HEK293 (cell line): Measurements from ENCODE around the gene ARL14EP.

Experiments used
- CTCF ChIA-PET: fragments of 350-600 bp; formaldehyde crosslinking; extraction: SDS; loops from one replicate; lab custom pipeline; 2021; ENCODE audit warnings: antibody characterized with exemption; lab: Yijun Ruan, JAX
- POLR2A ChIA-PET: fragments of 300-600 bp; formaldehyde crosslinking; extraction: SDS; loops from one replicate; lab custom pipeline; 2020; ENCODE audit warnings: antibody characterized with exemption, inconsistent platforms; lab: Yijun Ruan, JAX
- H3K27ac ChIP-seq: fragments of 200-500 bp; sonication (Bioruptor generic); 2 replicates; pipeline ENCODE4 v1.5.1; 2014; ENCODE audit warnings: low read depth, low read length, control low read depth, inconsistent platforms; ENCODE audit errors: extremely low read depth
- H3K36me3 ChIP-seq, 2 experiments: fragments of 200-500 bp in 1 of 2; sonication (Bioruptor generic) in 1 of 2; 1 replicate in 1 of 2; 2 replicates in 1 of 2; pipeline ENCODE4 v1.5.1; 2014 to 2017; ENCODE audit warnings: inconsistent platforms in 2 of 2, low read length in 2 of 2; ENCODE audit not compliant: control insufficient read depth in 2 of 2, insufficient read depth in 1 of 2
- H3K4me1 ChIP-seq: fragments of 200-500 bp; sonication (Bioruptor generic); 2 replicates; pipeline ENCODE4 v1.5.1; 2014; ENCODE audit warnings: mild to moderate bottlenecking, low read length, inconsistent platforms; ENCODE audit not compliant: control insufficient read depth, insufficient read depth
- H3K4me3 ChIP-seq: 2 replicates; pipeline ENCODE4 v1.5.1; 2011; ENCODE audit warnings: low read depth, mild to moderate bottlenecking, control low read depth, low read length, moderate library complexity
- H3K9me3 ChIP-seq: fragments of 200-500 bp; sonication (Bioruptor generic); 2 replicates; pipeline ENCODE4 v1.5.1; 2014; ENCODE audit warnings: low read depth, low read length, inconsistent platforms; ENCODE audit not compliant: control insufficient read depth, insufficient read depth
- KLF7 ChIP-seq: fragments of 450-650 bp; formaldehyde crosslinking; IDR thresholded peaks from 2 replicates; pipeline ENCODE4 v1.5.1; 2016; ENCODE audit warnings: missing biosample characterization, missing genetic modification characterization, borderline replicate concordance
- KLF8 ChIP-seq: fragments of 450-650 bp; formaldehyde crosslinking; IDR thresholded peaks from 2 replicates; pipeline ENCODE4 v1.5.1; 2016; ENCODE audit warnings: missing biosample characterization, missing genetic modification characterization
- MZF1 ChIP-seq: fragments of 450-650 bp; formaldehyde crosslinking; IDR thresholded peaks from 2 replicates; pipeline ENCODE4 v1.5.1; 2017; ENCODE audit warnings: missing biosample characterization, missing genetic modification characterization, borderline replicate concordance
- RBAK ChIP-seq: fragments of 450-650 bp; formaldehyde crosslinking; IDR thresholded peaks from 2 replicates; pipeline ENCODE4 v1.5.1; 2016; ENCODE audit warnings: missing biosample characterization, missing genetic modification characterization
- SETDB1 ChIP-seq: IDR thresholded peaks from one replicate; pipeline ENCODE4 v1.6.1; 2017; ENCODE audit warnings: mild to moderate bottlenecking, low read length, moderate library complexity, mixed read lengths; ENCODE audit not compliant: insufficient read length
- ZBTB7A ChIP-seq: fragments of 450-650 bp; formaldehyde crosslinking; IDR thresholded peaks from 2 replicates; pipeline ENCODE4 v1.5.1; 2016; ENCODE audit warnings: low read depth, missing biosample characterization, missing genetic modification characterization
- ZNF132 ChIP-seq: fragments of 450-650 bp; formaldehyde crosslinking; IDR thresholded peaks from 2 replicates; pipeline ENCODE4 v1.5.1; 2017; ENCODE audit warnings: missing biosample characterization, missing genetic modification characterization, borderline replicate concordance
- ZNF302 ChIP-seq: fragments of 450-650 bp; formaldehyde crosslinking; IDR thresholded peaks from 2 replicates; pipeline ENCODE4 v1.5.1; 2016; ENCODE audit warnings: missing biosample characterization, missing genetic modification characterization, low read depth
- ZNF394 ChIP-seq: fragments of 450-650 bp; formaldehyde crosslinking; IDR thresholded peaks from 2 replicates; pipeline ENCODE4 v1.5.1; 2016; ENCODE audit warnings: missing biosample characterization, missing genetic modification characterization, mild to moderate bottlenecking, moderate library complexity, borderline replicate concordance
- ZNF426 ChIP-seq: fragments of 450-650 bp; formaldehyde crosslinking; IDR thresholded peaks from 2 replicates; pipeline ENCODE4 v1.5.1; 2017; ENCODE audit warnings: missing biosample characterization, missing genetic modification characterization, mild to moderate bottlenecking, inconsistent platforms, moderate library complexity
- ZNF433 ChIP-seq: fragments of 450-650 bp; formaldehyde crosslinking; IDR thresholded peaks from 2 replicates; pipeline ENCODE4 v1.5.1; 2016; ENCODE audit warnings: missing biosample characterization, missing genetic modification characterization, low read depth
- ZNF561 ChIP-seq: fragments of 450-650 bp; IDR thresholded peaks from 2 replicates; pipeline ENCODE4 v1.5.1; 2018; ENCODE audit warnings: missing biosample characterization, missing genetic modification characterization, borderline replicate concordance
- ZNF660 ChIP-seq: fragments of 450-650 bp; IDR thresholded peaks from 2 replicates; pipeline ENCODE4 v1.5.1; 2018; ENCODE audit warnings: missing biosample characterization, mild to moderate bottlenecking, missing genetic modification characterization
- ZNF843 ChIP-seq: fragments of 450-650 bp; formaldehyde crosslinking; IDR thresholded peaks from 2 replicates; pipeline ENCODE4 v1.5.1; 2016; ENCODE audit warnings: missing biosample characterization, missing genetic modification characterization
- ZSCAN30 ChIP-seq: fragments of 450-650 bp; IDR thresholded peaks from 2 replicates; pipeline ENCODE4 v1.5.1; 2018; ENCODE audit warnings: missing biosample characterization, mild to moderate bottlenecking, missing genetic modification characterization, moderate library complexity
- TF ChIP-seq, protein P1 (sequence below): fragments of 450-650 bp; formaldehyde crosslinking; IDR thresholded peaks from 2 replicates; pipeline ENCODE4 v1.5.1; 2016; ENCODE audit warnings: missing biosample characterization, missing genetic modification characterization, low read depth
- TF ChIP-seq, protein P2 (sequence below): fragments of 450-650 bp; formaldehyde crosslinking; conservative IDR thresholded peaks from 2 replicates; pipeline ENCODE4 v1.5.1; 2016; ENCODE audit warnings: low read depth, missing biosample characterization, missing genetic modification characterization
- TF ChIP-seq, protein P3 (sequence below): fragments of 450-650 bp; formaldehyde crosslinking; IDR thresholded peaks from 2 replicates; pipeline ENCODE4 v1.5.1; 2016; ENCODE audit warnings: missing biosample characterization, missing genetic modification characterization

The ARL14EP gene

DNA sequence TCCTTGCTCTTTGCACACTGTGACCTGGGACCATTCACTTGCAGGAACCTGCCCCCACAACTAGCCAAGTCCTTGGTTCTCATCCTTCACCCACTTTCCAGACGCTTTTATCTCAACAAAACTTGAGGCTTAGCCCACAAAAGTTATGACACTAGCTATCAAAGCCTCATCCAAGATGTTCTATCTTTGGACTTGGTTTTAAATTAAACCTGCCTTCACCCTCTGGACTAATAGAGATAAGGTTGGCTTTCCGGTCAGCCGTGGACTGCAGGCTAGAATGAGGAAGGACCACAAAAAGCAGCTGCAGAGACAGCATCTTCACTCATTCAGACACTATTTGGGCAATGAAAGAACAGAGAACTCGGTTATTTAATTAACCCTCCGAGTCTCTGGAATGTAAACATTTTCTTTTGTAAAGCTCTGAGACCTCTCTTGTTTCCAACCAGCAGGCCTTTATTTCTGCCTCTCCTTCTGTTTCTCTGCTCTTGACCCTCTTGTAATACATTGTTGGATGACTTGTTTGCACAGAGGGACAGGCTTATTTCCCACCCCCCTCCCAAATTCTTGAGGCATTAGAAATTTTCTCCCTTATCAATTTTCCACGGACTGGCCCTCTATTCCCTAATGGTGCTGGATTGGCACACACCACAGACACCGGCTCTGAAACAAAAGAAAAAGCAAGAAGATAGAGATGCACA lies 41.4 kb downstream of the ARL14EP start:
- H3K36me3 ChIP-seq = no peaks in the 10 kb centered on the region
- TF ChIP-seq, protein P1, sequence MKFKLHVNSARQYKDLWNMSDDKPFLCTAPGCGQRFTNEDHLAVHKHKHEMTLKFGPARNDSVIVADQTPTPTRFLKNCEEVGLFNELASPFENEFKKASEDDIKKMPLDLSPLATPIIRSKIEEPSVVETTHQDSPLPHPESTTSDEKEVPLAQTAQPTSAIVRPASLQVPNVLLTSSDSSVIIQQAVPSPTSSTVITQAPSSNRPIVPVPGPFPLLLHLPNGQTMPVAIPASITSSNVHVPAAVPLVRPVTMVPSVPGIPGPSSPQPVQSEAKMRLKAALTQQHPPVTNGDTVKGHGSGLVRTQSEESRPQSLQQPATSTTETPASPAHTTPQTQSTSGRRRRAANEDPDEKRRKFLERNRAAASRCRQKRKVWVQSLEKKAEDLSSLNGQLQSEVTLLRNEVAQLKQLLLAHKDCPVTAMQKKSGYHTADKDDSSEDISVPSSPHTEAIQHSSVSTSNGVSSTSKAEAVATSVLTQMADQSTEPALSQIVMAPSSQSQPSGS (tag by site-specific recombination) = no peak
- no peak for TF ChIP-seq ZNF660 (tag by site-specific recombination)
- no peak for TF ChIP-seq ZNF561 (tag by site-specific recombination)
- no peak for TF ChIP-seq KLF8 (tag by site-specific recombination)
- no peak for TF ChIP-seq MZF1 (tag by site-specific recombination)
- TF ChIP-seq, protein P2, sequence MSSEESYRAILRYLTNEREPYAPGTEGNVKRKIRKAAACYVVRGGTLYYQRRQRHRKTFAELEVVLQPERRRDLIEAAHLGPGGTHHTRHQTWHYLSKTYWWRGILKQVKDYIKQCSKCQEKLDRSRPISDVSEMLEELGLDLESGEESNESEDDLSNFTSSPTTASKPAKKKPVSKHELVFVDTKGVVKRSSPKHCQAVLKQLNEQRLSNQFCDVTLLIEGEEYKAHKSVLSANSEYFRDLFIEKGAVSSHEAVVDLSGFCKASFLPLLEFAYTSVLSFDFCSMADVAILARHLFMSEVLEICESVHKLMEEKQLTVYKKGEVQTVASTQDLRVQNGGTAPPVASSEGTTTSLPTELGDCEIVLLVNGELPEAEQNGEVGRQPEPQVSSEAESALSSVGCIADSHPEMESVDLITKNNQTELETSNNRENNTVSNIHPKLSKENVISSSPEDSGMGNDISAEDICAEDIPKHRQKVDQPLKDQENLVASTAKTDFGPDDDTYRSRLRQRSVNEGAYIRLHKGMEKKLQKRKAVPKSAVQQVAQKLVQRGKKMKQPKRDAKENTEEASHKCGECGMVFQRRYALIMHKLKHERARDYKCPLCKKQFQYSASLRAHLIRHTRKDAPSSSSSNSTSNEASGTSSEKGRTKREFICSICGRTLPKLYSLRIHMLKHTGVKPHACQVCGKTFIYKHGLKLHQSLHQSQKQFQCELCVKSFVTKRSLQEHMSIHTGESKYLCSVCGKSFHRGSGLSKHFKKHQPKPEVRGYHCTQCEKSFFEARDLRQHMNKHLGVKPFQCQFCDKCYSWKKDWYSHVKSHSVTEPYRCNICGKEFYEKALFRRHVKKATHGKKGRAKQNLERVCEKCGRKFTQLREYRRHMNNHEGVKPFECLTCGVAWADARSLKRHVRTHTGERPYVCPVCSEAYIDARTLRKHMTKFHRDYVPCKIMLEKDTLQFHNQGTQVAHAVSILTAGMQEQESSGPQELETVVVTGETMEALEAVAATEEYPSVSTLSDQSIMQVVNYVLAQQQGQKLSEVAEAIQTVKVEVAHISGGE (tag by site-specific recombination) = no peak
- no peak for TF ChIP-seq ZBTB7A (tag by site-specific recombination)
- TF ChIP-seq ZNF394 (tag by site-specific recombination) = no peak
- no peak for TF ChIP-seq ZNF302 (tag by site-specific recombination)
- TF ChIP-seq ZNF132 (tag by site-specific recombination) = no peak
- no peak for TF ChIP-seq RBAK (tag by site-specific recombination)
- TF ChIP-seq, protein P3, sequence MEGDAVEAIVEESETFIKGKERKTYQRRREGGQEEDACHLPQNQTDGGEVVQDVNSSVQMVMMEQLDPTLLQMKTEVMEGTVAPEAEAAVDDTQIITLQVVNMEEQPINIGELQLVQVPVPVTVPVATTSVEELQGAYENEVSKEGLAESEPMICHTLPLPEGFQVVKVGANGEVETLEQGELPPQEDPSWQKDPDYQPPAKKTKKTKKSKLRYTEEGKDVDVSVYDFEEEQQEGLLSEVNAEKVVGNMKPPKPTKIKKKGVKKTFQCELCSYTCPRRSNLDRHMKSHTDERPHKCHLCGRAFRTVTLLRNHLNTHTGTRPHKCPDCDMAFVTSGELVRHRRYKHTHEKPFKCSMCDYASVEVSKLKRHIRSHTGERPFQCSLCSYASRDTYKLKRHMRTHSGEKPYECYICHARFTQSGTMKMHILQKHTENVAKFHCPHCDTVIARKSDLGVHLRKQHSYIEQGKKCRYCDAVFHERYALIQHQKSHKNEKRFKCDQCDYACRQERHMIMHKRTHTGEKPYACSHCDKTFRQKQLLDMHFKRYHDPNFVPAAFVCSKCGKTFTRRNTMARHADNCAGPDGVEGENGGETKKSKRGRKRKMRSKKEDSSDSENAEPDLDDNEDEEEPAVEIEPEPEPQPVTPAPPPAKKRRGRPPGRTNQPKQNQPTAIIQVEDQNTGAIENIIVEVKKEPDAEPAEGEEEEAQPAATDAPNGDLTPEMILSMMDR = no peak
- TF ChIP-seq ZNF843 (tag by site-specific recombination) = no peak
- TF ChIP-seq ZSCAN30 = no peak
- no peak for TF ChIP-seq ZNF426
- TF ChIP-seq KLF7 = no peak
- TF ChIP-seq ZNF433 (tag by site-specific recombination) = no peak
- no peak for TF ChIP-seq SETDB1
- no peaks in the 10 kb centered on the region for H3K4me1 ChIP-seq
- H3K9me3 ChIP-seq = no peaks in the 10 kb centered on the region
- ChIA-PET CTCF (interaction anchor here (1.0 kb wide), 1 partner anchor 492 kb away, joined by 4 read pairs; no protein-coding TSS in a partner anchor), POLR2A (no interaction called here)
- H3K27ac ChIP-seq = no peak overlapping the region
- H3K4me3 ChIP-seq = no peak overlapping the region
